ENCODE results near the gene CBR4. TPM values are rescaled to one million over a fixed set of nuclear protein-coding genes. Genes with fewer than 3 reads are reported as not detected.

CBR4 gene
- total and polyA plus RNA-seq, 2 donors (not counting 3 experiments of a cell fraction or from before 2014, with no cell fraction given), result 4.8 to 26.3 TPM

DNA sequence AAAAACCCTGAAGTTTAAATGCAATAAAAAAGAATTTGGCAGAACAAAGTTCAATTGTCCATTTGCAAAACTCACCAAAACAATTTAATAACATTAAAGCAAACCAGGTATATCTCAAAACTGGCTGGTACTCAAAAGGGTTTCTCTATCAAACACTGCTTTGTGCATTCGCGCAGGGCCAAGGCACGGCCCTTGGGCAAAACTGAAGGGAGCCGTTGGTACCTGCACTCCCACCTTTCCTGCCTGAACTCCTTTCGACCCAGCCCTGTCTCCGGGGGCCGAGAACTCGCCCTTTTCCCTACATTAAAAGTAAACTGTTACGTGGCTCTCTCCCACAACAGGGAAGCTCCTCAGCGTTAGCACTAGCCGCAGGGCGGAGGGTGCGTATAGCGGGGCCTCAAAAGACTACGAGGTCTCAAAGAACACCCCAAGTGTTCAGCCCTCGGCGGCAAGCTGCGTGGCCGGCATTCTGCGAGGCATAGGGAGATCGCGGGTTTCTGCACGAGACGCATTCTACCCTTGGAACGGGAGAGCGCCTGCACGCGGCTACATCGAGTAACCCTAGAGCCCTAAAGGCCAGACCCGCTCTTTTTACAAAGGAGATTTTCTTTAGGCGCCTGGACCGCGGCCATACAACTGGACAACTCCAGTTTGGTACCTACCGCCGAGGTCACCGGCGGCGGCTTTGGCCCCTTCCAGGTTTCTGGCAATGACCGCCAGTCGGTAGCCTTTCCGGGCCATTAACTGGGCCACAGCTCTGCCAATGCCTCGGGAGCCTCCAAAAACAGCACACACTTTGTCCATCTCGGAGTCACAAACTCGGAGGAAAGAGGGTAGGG lies 550 bp downstream of the CBR4 start:
- H4K20me1 ChIP-seq (replicated peaks; ENCODE audit: control insufficient read depth, extremely low read depth, insufficient read depth, low read length), result no peaks in the 10 kb centered on the region
- TSS peak; percentile 79 for BruUV-seq (replicated peaks)
- H3K4me2 ChIP-seq (ENCODE audit: insufficient read depth, low read length), result peak overlapping the region; percentile 97
- peak overlapping the region; percentile 40 to 91 (median 90) for H3K4me3 ChIP-seq (replicated peaks in 1 of 3; ENCODE audit: insufficient read depth in 1 of 3, low read depth in 1 of 3, low read length in 3 of 3)
- H3K27me3 ChIP-seq (ENCODE audit: control insufficient read depth in 2 of 2, insufficient read depth in 2 of 2, low read length in 2 of 2), result no peaks in the 10 kb centered on the region
- H3K9me3 ChIP-seq (replicated peaks; ENCODE audit: control insufficient read depth, insufficient read depth, low read length), result no peaks in the 10 kb centered on the region
- H3K79me2 ChIP-seq (ENCODE audit: control insufficient read depth, insufficient read depth, low read length), result peaks cover 7% of the 10 kb centered on the region
- H3K9ac ChIP-seq (replicated peaks; ENCODE audit: extremely low read depth, insufficient read depth, low read length), result peak overlapping the region; percentile 87
- ChIA-PET POLR2A (interaction anchor here (0.7 to 1.2 kb wide), 20 partner anchors 8 to 696 kb away, joined by 3 to 13 read pairs (median 4); no protein-coding TSS in a partner anchor), CTCF (interaction anchor here (0.7 to 3.3 kb wide), 44 partner anchors 9 to 823 kb away, joined by 3 to 42 read pairs (median 4); partner anchors contain the start of gene SH3RF1)
- DNase-seq (ENCODE audit: low read depth, low spot score), result peak; percentile 66
- intact Hi-C loops (cut with micrococcal nuclease), result loop anchor here (1.0 to 5.0 kb wide), 5 partner anchors 261 to 827 kb away; partner anchors contain the start of gene SH3RF1
- H3K4me1 ChIP-seq (ENCODE audit: control insufficient read depth, extremely low read depth, insufficient read depth, low read length), result peaks cover 19% of the 10 kb centered on the region
- peak overlapping the region; percentile 65 for H3K27ac ChIP-seq (ENCODE audit: insufficient read depth, low read depth, low read length)
- H2AFZ ChIP-seq (ENCODE audit: low read depth, low read length), result peak overlapping the region; percentile 40
- H3K36me3 ChIP-seq (ENCODE audit: control insufficient read depth in 2 of 2, extremely low read depth in 1 of 2, insufficient read depth in 2 of 2, low read length in 2 of 2), result peaks cover 0 to 3% of the 10 kb centered on the region in 2 experiments
- TF ChIP-seq, protein P1, sequence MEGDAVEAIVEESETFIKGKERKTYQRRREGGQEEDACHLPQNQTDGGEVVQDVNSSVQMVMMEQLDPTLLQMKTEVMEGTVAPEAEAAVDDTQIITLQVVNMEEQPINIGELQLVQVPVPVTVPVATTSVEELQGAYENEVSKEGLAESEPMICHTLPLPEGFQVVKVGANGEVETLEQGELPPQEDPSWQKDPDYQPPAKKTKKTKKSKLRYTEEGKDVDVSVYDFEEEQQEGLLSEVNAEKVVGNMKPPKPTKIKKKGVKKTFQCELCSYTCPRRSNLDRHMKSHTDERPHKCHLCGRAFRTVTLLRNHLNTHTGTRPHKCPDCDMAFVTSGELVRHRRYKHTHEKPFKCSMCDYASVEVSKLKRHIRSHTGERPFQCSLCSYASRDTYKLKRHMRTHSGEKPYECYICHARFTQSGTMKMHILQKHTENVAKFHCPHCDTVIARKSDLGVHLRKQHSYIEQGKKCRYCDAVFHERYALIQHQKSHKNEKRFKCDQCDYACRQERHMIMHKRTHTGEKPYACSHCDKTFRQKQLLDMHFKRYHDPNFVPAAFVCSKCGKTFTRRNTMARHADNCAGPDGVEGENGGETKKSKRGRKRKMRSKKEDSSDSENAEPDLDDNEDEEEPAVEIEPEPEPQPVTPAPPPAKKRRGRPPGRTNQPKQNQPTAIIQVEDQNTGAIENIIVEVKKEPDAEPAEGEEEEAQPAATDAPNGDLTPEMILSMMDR (IDR thresholded peaks at IDR 0.05; ENCODE audit: extremely low read depth in 1 of 2, insufficient read depth in 1 of 2, low read depth in 1 of 2, low read length in 2 of 2), result peak; percentile 3 to 40
- TF ChIP-seq POLR2AphosphoS5 (IDR thresholded peaks at IDR 0.05; ENCODE audit: insufficient read depth, low read depth, low read length), result no peak
- H3K9me1 ChIP-seq (replicated peaks; ENCODE audit: control insufficient read depth, extremely low read depth, insufficient read depth, low read length), result no peaks in the 10 kb centered on the region
- FAIRE-seq, result peak; percentile 74
- dilution Hi-C loops (cut with MboI; ENCODE audit: extremely low pct_ligation_motif_present, low sequenced_read_pairs), result no loop called here
